ENCODE results near the gene PNKP. TPM values are rescaled to one million over a fixed set of nuclear protein-coding genes. Genes with fewer than 3 reads are reported as not detected.

PNKP gene
- total and polyA plus RNA-seq, 9 of the 15 experiments (the other 6 are each of a cell fraction or from before 2014, with no cell fraction given), result 2.8 to 85.4 (median 25.3) TPM

- TF ChIP-seq SRSF1 (IDR thresholded peaks at IDR 0.05; ENCODE audit: low read depth, low read length) (no peak), GABPA (tag; conservative IDR thresholded peaks at IDR 0.05; ENCODE audit: low read depth) (peak; percentile 95), BCOR (IDR thresholded peaks at IDR 0.05) (no peak), YY1 (IDR thresholded peaks at IDR 0.05; ENCODE audit: borderline replicate concordance in 1 of 3, control insufficient read depth in 1 of 3, extremely low read depth in 1 of 3, insufficient read depth in 3 of 3, insufficient read length in 1 of 3, insufficient replicate concordance in 2 of 3, low read depth in 1 of 3, low read length in 2 of 3) (peak; percentile 99 to 100 (median 99)), CLOCK (CRISPR knock-in tag; IDR thresholded peaks at IDR 0.05; ENCODE audit: borderline replicate concordance) (no peak), TAL1 (IDR thresholded peaks at IDR 0.05) (no peak), ZNF398 (CRISPR knock-in tag; IDR thresholded peaks at IDR 0.05) (no peak), CCAR2 (IDR thresholded peaks at IDR 0.05; ENCODE audit: low read depth, low read length) (no peak), NFE2L1 (tag; IDR thresholded peaks at IDR 0.05; ENCODE audit: borderline replicate concordance, low read depth) (no peak), ZNF445 (CRISPR knock-in tag; IDR thresholded peaks at IDR 0.05; ENCODE audit: low read depth) (no peak), PYGO2 (tag; IDR thresholded peaks at IDR 0.05) (no peak), ZNF24 (IDR thresholded peaks at IDR 0.05) (no peak), ATF7 (IDR thresholded peaks at IDR 0.05) (peak; percentile 88), ZNF263 (CRISPR knock-in tag; IDR thresholded peaks at IDR 0.05; ENCODE audit: borderline replicate concordance) (no peak), MCM5 (IDR thresholded peaks at IDR 0.05; ENCODE audit: low read depth) (no peak), KDM1A (IDR thresholded peaks at IDR 0.05) (no peak), DEAF1 (CRISPR knock-in tag; IDR thresholded peaks at IDR 0.05) (no peak), ETS2 (tag; IDR thresholded peaks at IDR 0.05; ENCODE audit: borderline replicate concordance, poor library complexity, severe bottlenecking) (no peak)
- TF ChIP-seq, protein P1, sequence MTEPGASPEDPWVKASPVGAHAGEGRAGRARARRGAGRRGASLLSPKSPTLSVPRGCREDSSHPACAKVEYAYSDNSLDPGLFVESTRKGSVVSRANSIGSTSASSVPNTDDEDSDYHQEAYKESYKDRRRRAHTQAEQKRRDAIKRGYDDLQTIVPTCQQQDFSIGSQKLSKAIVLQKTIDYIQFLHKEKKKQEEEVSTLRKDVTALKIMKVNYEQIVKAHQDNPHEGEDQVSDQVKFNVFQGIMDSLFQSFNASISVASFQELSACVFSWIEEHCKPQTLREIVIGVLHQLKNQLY (CRISPR knock-in tag; conservative IDR thresholded peaks at IDR 0.05), result no peak; a peak in 1 of 4 replicates
Measured at GRCh38 chr19:49876422-49877019, 9.1 kb upstream of the PNKP start (continued).
